ENCODE results near the gene NBAS. TPM values are rescaled to one million over a fixed set of nuclear protein-coding genes. Genes with fewer than 3 reads are reported as not detected.

NBAS gene
- total and polyA plus RNA-seq, 9 of the 15 experiments (the other 6 are each of a cell fraction or from before 2014, with no cell fraction given), result 15.3 to 94.4 (median 69.9) TPM

- 36% methylated on average over 1 of the region's 1 CpG for WGBS (ENCODE audit: insufficient coverage, low coverage, missing lambda C conversion rate)
- FAIRE-seq (no peak), DNase-seq (ENCODE audit: extremely low read depth in 1 of 4, low spot score in 3 of 4) (no peak), ATAC-seq (no peak)
- Histone ChIP-seq H3K4me3 (no peak overlapping the region), H3K36me3 (ENCODE audit: control insufficient read depth, insufficient read depth, low read length) (no peaks in the 10 kb centered on the region), H2AFZ (ENCODE audit: low read depth, low read length) (no peak overlapping the region), H3K27ac (ENCODE audit: extremely low read depth, low read depth, low read length) (no peak overlapping the region), H3K79me2 (ENCODE audit: control insufficient read depth, insufficient read depth, low read length) (no peaks in the 10 kb centered on the region), H4K20me1 (replicated peaks; ENCODE audit: control insufficient read depth, insufficient read depth, low read length) (no peaks in the 10 kb centered on the region), H3K4me2 (ENCODE audit: insufficient read depth, low read length) (no peak overlapping the region), H3K9me1 (ENCODE audit: control insufficient read depth, insufficient read depth, low read length) (no peaks in the 10 kb centered on the region), H3K9ac (ENCODE audit: insufficient read depth in 1 of 2, low read depth in 2 of 2, low read length in 2 of 2) (no peak overlapping the region), H3K4me1 (replicated peaks in 1 of 2; ENCODE audit: control insufficient read depth in 2 of 2, insufficient read depth in 2 of 2, low read length in 2 of 2) (no peaks in the 10 kb centered on the region; a peak in 2 of 5 replicates), H3K27me3 (ENCODE audit: control insufficient read depth in 2 of 2, insufficient read depth in 2 of 2, low read length in 2 of 2) (no peaks in the 10 kb centered on the region), H3K9me3 (replicated peaks; ENCODE audit: control insufficient read depth, insufficient read depth, low read depth, low read length) (no peaks in the 10 kb centered on the region)
- CTCF ChIA-PET (ENCODE audit: low intra/inter-chr PET ratio), result no interaction called here
- TF ChIP-seq PHB (CRISPR knock-in tag; IDR thresholded peaks at IDR 0.05) (no peak), ZBTB40 (IDR thresholded peaks at IDR 0.05) (no peak), ZBTB40 (CRISPR knock-in tag; IDR thresholded peaks at IDR 0.05) (no peak), ZSCAN29 (IDR thresholded peaks at IDR 0.05) (no peak)
- BruUV-seq (replicated peaks), result no TSS peak
- intact Hi-C loops (cut with micrococcal nuclease) (loop anchor here (10.0 kb wide), 1 partner anchor 419 kb away; no protein-coding TSS in a partner anchor), in situ Hi-C loops (cut with MboI) (loop anchor here (25.0 kb wide), 1 partner anchor 672 kb away; no protein-coding TSS in a partner anchor)
- POLR2A ChIA-PET, result interaction anchor here (1.2 kb wide), 1 partner anchor 99 kb away, joined by 3 read pairs; no protein-coding TSS in a partner anchor
Measured at GRCh38 chr2:15583826-15584225, 22.7 kb upstream of the NBAS start.

Measured in K562 (cell line).